Measurements from ENCODE around the gene RAF1.
"Not testable (repeated sequence)": the region's sequence is repeated elsewhere in the genome, so short reads cannot be mapped to it uniquely, and the experiment has no call there.

The RAF1 gene

DNA sequence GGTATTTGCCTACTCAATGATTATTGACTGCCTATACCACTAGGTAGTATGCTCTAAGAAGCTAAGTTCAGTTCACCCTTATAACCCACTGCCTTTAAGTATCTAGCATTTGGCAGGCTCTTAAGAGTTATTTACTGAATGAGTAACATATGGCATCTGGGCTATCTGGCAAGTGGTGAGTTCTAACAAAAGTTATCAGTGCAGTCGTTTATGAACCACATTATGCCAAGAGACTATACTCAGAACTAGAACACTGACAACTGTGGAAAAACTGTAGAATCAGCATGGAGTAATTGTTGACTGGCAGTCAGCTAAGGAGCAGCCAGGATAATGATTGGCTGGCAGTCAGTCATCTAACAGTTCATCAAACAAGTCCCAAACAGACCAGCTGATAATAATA, 25.8 kb downstream of the RAF1 start:
- DNase-seq (ENCODE audit: low spot score), result no peak

DNA sequence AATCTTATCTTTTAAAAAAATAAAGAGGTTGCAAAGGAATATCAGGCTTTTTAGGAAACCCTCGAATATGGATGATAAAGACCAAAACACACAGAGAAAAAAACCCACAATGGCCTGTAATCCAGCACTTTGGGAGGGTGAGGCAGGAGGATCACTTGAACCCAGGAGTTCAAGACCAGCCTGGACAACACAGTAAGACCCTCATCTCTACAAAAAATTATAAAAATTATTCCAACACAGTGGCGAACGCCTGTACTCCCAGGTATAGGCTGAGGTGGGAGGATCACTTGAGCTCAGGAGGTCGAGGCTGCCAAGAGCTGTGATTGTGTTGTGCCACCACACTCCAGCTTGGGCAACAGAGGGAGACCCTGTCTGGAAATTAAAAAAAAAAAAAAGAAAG, 30.8 kb downstream of the RAF1 start:
- no peak for DNase-seq (ENCODE audit: low spot score)

- no peak for DNase-seq (ENCODE audit: low spot score)
Observed at GRCh38 chr3:12632523-12632922, 31.4 kb downstream of the RAF1 start.

GRCh38 chr3:12630843-12631242, 33.1 kb downstream of the RAF1 start:
- not testable (repeated sequence) for DNase-seq (ENCODE audit: low spot score)

- DNase-seq (ENCODE audit: low spot score), result no peak
Observed at GRCh38 chr3:12630292-12630691, 33.6 kb downstream of the RAF1 start.

DNA sequence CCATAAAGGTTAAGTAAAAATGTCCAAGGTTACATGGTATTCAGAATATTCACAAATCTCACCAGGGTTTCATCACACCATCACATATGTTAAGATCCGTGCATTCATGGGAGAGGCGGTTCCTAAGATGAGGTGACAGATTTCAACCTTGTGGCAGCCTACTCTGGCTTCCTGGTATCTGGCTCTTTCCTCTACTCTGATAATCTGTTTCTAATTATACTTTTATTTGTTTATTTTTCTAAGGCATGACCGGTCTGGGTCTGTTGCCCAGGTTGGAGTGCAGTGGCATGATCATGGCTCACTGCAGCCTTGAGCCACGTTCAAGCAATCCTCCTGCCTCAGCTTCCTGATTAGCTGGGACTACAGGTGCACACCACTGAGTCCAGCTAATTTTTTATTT, 34.4 kb downstream of the RAF1 start:
- no peak for DNase-seq (ENCODE audit: low spot score)

DNA sequence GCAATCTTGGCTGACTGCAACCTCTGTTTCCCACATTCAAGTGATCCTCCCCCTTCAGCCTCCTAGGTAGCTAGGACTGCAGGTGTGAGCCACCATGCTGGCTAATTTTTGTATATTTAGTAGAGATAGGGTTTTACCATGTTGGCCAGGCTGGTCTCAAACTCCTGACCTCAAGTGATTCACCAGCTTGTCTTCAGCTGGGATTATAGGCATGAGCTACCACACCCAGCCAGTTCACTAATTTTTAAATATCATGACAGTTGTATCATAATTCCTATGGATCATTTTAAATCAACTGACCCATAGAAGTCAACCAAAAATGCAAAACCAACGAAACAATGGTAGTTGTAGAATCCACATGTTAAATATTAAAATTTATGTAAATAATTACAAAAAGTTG, 35.1 kb downstream of the RAF1 start:
- DNase-seq (ENCODE audit: low spot score), result no peak

DNA sequence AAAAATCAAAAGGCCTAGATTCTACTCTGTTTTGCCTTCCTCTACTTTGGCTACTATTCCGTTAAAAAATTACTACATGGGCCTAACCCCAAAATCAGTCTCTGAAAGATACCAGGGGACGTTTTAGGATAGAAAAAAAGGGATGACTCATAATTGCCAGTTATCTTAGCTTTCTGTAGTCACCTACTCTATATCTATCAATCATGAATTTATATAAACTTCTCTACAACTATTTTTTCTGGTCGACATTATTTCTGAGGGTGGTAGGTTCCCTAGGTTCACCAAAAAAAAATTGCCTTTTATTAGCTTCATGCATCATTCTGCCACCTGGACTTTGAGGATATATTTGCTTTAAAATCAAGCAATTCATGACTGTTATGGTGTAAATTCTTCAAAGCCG, 36.5 kb downstream of the RAF1 start:
- no peak for DNase-seq (ENCODE audit: low spot score)

DNA sequence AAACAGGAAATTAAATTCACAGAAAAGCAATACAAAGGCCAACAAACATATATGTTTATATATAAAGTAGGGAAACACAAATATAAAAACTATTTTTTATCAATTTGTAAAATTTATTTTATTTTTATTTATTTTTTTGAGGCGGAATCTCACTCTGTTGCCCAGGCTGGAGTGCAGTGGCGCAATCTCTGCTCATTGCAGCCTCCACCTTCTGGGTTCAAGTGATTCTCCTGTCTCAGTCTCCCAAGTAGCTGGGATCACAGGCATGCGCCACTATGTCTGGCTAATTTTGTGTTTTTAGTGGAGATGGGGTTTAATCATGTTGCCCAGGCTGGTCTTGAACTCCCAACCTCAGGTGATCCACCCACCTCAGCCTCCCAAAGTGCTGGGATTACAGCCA, 39.0 kb downstream of the RAF1 start:
- not testable (repeated sequence) for DNase-seq (ENCODE audit: low spot score)

DNA sequence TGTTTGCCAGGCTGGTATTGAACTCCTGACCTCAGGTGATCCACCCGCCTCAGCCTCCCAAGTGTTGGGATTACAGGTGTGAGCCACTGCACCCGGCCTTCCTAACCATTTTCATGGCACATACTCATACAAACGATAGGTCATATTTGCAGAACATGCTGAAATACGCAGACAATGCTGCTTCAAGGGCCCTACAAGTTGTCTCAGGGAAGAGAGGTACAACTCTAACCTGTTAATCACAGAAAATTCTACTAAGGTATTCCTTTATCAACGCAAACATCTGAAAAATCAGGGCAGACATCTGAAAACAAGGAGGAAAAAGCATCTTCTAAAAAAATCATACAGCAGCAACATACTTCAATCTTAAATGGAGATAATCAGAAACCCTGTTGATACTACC, 39.9 kb downstream of the RAF1 start:
- DNase-seq (ENCODE audit: low spot score), result no peak

- DNase-seq (ENCODE audit: low spot score), result no peak
Observed at GRCh38 chr3:12622335-12622734, 41.6 kb downstream of the RAF1 start.

DNA sequence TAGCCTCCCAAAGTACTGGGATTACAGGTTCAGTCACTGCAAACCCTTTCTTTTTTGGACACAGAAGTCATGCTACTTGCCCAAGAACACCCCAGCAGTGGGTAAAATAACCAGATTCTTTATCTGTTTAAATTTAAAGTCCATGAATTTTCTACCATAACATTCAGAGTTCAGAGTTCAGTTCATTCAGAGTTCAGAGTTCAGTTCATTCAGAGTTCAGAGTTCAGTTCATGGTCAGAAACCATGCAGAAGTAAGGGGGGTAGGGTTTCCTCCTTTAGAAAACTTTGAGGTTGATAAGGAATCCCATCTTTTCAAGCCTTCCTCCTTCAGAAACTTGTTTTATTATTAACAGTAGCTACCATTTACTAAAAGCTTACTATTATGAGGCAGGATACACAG, 43.2 kb downstream of the RAF1 start:
- no peak for DNase-seq (ENCODE audit: low spot score)

GRCh38 chr3:12620305-12620704, 43.6 kb downstream of the RAF1 start:
- no peak for DNase-seq (ENCODE audit: low spot score)

GRCh38 chr3:12618426-12618825, 45.5 kb downstream of the RAF1 start:
- DNase-seq (ENCODE audit: low spot score), result no peak

DNA sequence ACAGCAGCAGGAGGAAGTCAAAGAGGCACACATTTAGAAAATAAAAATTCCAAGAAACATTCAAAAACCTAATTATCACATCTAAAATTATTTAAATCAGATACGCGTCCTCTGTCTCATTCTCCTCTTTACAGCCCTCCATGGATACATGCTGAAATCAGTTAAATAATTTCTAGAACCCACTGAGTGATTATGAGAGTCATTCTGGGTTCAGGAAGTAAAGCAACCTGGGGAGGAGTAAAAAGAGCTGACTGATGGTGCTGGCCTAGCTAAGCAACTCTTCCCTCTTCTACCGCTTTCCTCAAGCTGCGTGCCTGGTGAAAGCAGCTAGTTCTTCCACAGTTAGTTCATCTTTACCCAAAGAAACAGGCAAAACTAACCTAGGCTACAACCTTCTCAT, 48.7 kb downstream of the RAF1 start:
- no peak for DNase-seq (ENCODE audit: low spot score)

DNA sequence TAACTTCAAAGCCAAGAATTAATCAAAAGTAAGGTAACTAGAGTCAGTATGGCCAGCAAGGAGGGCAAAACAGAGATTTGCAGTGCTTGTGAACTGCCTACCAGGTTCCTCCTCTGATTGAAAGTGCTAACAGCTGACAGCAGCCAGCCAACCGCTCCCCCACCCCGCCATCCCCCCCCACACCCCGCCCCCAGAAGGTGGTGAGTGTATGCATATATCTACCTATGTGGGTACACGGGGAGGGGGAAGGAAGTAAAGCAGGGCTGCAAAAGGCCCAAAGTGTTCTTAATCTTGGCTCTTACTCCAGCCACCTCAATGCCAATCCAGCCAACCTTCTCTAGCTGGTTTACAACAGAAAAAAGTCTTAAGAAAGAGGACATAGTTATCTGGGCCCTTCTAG, 50.7 kb downstream of the RAF1 start:
- DNase-seq (ENCODE audit: low spot score), result no peak

DNA sequence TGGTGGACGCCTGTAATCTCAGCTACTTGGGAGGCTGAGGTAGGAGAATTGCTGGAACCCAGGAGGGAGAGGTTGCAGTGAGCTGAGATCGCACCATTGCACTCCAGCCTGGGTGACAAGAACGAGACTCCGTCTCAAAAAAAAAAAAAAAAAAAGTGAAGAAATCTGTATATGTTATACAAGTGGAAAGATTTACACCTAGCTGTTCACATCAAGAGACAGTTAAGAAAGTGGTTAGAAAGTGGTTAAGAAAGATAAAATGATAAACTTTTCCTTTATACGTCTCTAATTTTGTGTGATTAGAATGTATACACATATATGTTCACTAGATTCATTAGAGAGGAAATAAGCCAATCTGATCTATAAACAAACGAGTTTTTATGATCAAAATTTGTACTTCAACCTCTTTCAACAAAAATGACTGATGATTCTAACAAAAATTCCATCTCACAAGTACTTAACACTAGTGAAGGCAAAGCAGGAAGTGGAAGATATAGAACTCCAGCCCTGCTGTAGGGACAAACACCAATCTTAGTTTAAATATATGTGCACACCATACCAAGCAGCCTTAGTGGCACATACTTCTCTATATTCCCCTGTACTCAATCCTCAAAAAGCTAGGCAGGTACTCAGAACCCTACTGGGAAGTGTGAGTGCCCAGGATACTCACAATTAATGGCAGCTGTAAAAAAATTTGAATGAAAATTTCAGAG, 51.2 kb downstream of the RAF1 start:
- DNase-seq (ENCODE audit: low spot score), result no peak

GRCh38 chr3:12611117-12611516, 52.8 kb downstream of the RAF1 start:
- DNase-seq (ENCODE audit: low spot score), result no peak

GRCh38 chr3:12608376-12608775, 55.5 kb downstream of the RAF1 start:
- DNase-seq (ENCODE audit: low spot score), result no peak

DNA sequence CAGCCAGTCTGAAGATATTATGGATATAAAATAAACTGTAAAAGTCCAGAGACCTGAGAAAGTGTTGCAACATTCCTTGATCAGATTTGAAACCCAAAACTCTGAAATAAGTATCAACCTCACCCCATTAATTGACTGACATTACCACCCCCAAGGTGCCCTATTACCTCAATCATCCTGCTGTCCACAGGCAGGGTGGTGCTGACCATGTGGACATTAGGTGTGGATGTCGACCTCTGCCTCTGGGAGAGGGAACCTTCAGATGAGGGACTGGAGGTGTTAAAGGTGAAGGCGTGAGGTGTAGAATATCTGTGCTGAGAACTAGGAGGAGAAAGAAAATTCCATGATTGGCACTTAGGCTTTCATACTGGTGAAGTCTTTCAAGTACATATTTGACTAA, 59.9 kb downstream of the RAF1 start:
- DNase-seq (ENCODE audit: low spot score), result no peak

- no peak for DNase-seq (ENCODE audit: low spot score)
Observed at GRCh38 chr3:12601072-12601471, 62.8 kb downstream of the RAF1 start.

- no peak for DNase-seq (ENCODE audit: low spot score)
Observed at GRCh38 chr3:12598890-12599289, 65.0 kb downstream of the RAF1 start.

GRCh38 chr3:12593473-12593872, 70.4 kb downstream of the RAF1 start:
- no peak for DNase-seq (ENCODE audit: low spot score)

GRCh38 chr3:12591997-12592715, 71.8 kb downstream of the RAF1 start:
- no peak for DNase-seq (ENCODE audit: low spot score)
